SK-N-SH treated with all-trans-retinoic acid at 6 μM for 48 hours (cell line): ENCODE measurements around the gene RGS10.
A peak's percentile ranks its signal among the peaks of the same experiment; 100 is the strongest.

Experiments used
- ATAC-seq: fragments of 200-7000 bp; cut with Tn5 transposase; 3 replicates; pipeline ENCODE4 v1.9.1; 2020; ENCODE audit warnings: mild to moderate bottlenecking, moderate library complexity
- ARNTL ChIP-seq: fragments of 450-650 bp; formaldehyde crosslinking; IDR thresholded peaks from 2 replicates; pipeline ENCODE4 v1.5.0; 2020; ENCODE audit warnings: low read depth, mild to moderate bottlenecking, moderate library complexity, borderline replicate concordance
- BACH2 ChIP-seq: fragments of 250-450 bp; sonication (Bioruptor Pico); IDR thresholded peaks from 2 replicates; pipeline ENCODE4 v1.9.0; 2021; ENCODE audit warnings: mild to moderate bottlenecking, borderline replicate concordance
- CSDC2 ChIP-seq: fragments of 250-450 bp; sonication (Bioruptor Pico); IDR thresholded peaks from 2 replicates; pipeline ENCODE4 v1.5.0; 2020; ENCODE audit warnings: mild to moderate bottlenecking, moderate library complexity
- CSRNP3 ChIP-seq: fragments of 250-450 bp; sonication (Bioruptor Pico); IDR thresholded peaks from 2 replicates; pipeline ENCODE4 v1.5.1; 2021; ENCODE audit warnings: mild to moderate bottlenecking, moderate library complexity
- ISL1 ChIP-seq: fragments of 250-450 bp; sonication (Bioruptor Pico); IDR thresholded peaks from 2 replicates; pipeline ENCODE4 v2.1.2; 2022; ENCODE audit warnings: mild to moderate bottlenecking, moderate library complexity
- PPARA ChIP-seq: fragments of 250-450 bp; sonication (Bioruptor Pico); IDR thresholded peaks from 2 replicates; pipeline ENCODE4 v1.5.0; 2020; ENCODE audit warnings: mild to moderate bottlenecking, borderline replicate concordance
- RARB ChIP-seq: fragments of 250-450 bp; sonication (Bioruptor Pico); IDR thresholded peaks from 2 replicates; pipeline ENCODE4 v1.8.0; 2021; ENCODE audit warnings: mild to moderate bottlenecking, moderate library complexity
- SNAI2 ChIP-seq: fragments of 250-450 bp; sonication (Bioruptor Pico); IDR thresholded peaks from 2 replicates; pipeline ENCODE4 v1.5.0; 2020; ENCODE audit warnings: mild to moderate bottlenecking, moderate library complexity
- TCF4 ChIP-seq: fragments of 250-450 bp; sonication (Bioruptor Pico); IDR thresholded peaks from 2 replicates; pipeline ENCODE4 v1.8.0; 2021; ENCODE audit warnings: mild to moderate bottlenecking, moderate library complexity, borderline replicate concordance
- TSHZ2 ChIP-seq: fragments of 250-450 bp; sonication (Bioruptor Pico); IDR thresholded peaks from 2 replicates; pipeline ENCODE4 v1.5.0; 2020; ENCODE audit warnings: mild to moderate bottlenecking, moderate library complexity
- ZC3H10 ChIP-seq: fragments of 250-450 bp; sonication (Bioruptor Pico); IDR thresholded peaks from 2 replicates; pipeline ENCODE4 v1.5.1; 2021; ENCODE audit warnings: mild to moderate bottlenecking, moderate library complexity
- ZFP3 ChIP-seq: fragments of 250-450 bp; sonication (Bioruptor Pico); IDR thresholded peaks from 2 replicates; pipeline ENCODE4 v1.5.0; 2020; ENCODE audit warnings: mild to moderate bottlenecking, moderate library complexity
- ZFP30 ChIP-seq: fragments of 450-650 bp; formaldehyde crosslinking; IDR thresholded peaks from 2 replicates; pipeline ENCODE4 v1.5.0; 2022; ENCODE audit warnings: mild to moderate bottlenecking, moderate library complexity
- ZNF565 ChIP-seq: fragments of 450-650 bp; formaldehyde crosslinking; conservative IDR thresholded peaks from 2 replicates; pipeline ENCODE4 v1.5.0; 2020; ENCODE audit warnings: low read depth, mild to moderate bottlenecking, moderate library complexity
- ZNF8 ChIP-seq: fragments of 450-650 bp; formaldehyde crosslinking; IDR thresholded peaks from 2 replicates; pipeline ENCODE4 v1.5.0; 2020; ENCODE audit warnings: mild to moderate bottlenecking, moderate library complexity

RGS10 gene

GRCh38 chr10:119546009-119546408 is 3.5 kb upstream of the RGS10 start:
- ATAC-seq, result no peak
- peak; percentile 78 for TF ChIP-seq ISL1 (CRISPR knock-in tag)
- no peak for TF ChIP-seq BACH2 (CRISPR knock-in tag)

GRCh38 chr10:119545310-119545709 is 2.8 kb upstream of the RGS10 start:
- no peak for ATAC-seq
- TF ChIP-seq TCF4 (CRISPR knock-in tag) (no peak), CSRNP3 (no peak), ZC3H10 (CRISPR knock-in tag) (no peak), PPARA (no peak), ARNTL (CRISPR knock-in tag) (no peak), ISL1 (CRISPR knock-in tag) (no peak), RARB (no peak), CSDC2 (no peak), TSHZ2 (no peak), ZFP3 (CRISPR knock-in tag) (no peak), ZNF8 (CRISPR knock-in tag) (no peak), SNAI2 (CRISPR knock-in tag) (no peak), ZNF565 (CRISPR knock-in tag) (no peak)

GRCh38 chr10:119543814-119544642 is 1.5 kb upstream of the RGS10 start:
- TF ChIP-seq ZFP30 (CRISPR knock-in tag) (no peak), ZFP3 (CRISPR knock-in tag) (no peak), TCF4 (CRISPR knock-in tag) (no peak), TSHZ2 (no peak)
- no peak for ATAC-seq

- peak; percentile 77 for ATAC-seq
- TF ChIP-seq TCF4 (CRISPR knock-in tag) (no peak), TSHZ2 (peak; percentile 21; the same call in 1 of the 2 replicates)
These were observed 682 bp upstream of the RGS10 start for GRCh38 chr10:119542988-119543813.
